MCF 10A (cell line): ENCODE results near the gene CD320. TPM values are rescaled to one million over a fixed set of nuclear protein-coding genes. Genes with fewer than 3 reads are reported as not detected.
"Not testable (repeated sequence)": the region's sequence is repeated elsewhere in the genome, so short reads cannot be mapped to it uniquely, and the experiment has no call there.

Source experiments
- BruUV-seq: library from RNA; stranded (reverse); fragments of 400-500 nt; replicated peaks from 2 replicates; lab custom pipeline; 2021; lab: Mats Ljungman, UMichigan
- CTCF ChIA-PET: fragments of 300-600 bp; sonication (Branson Sonifier 250); formaldehyde crosslinking; extraction: SDS; loops from one replicate; lab custom pipeline; 2021; ENCODE audit warnings: antibody characterized with exemption, inconsistent platforms; lab: Yijun Ruan, JAX
- POLR2A ChIA-PET: fragments of 300-600, 350-650 bp; sonication (Branson Sonifier 250); formaldehyde crosslinking; extraction: SDS; loops from one replicate; lab custom pipeline; 2020; ENCODE audit warnings: antibody characterized with exemption, inconsistent platforms; lab: Yijun Ruan, JAX
- DNase-seq: peaks from one replicate; pipeline ENCODE4 v3.0.0-alpha.2; 2018; ENCODE audit not compliant: unreplicated experiment
- H3K27ac Mint-ChIP-seq: one replicate; pipeline ENCODE4 v1.8.0; 2022; ENCODE audit warnings: mild to moderate bottlenecking, low read depth, mixed read lengths; ENCODE audit not compliant: unreplicated experiment
- H3K27me3 Mint-ChIP-seq: one replicate; pipeline ENCODE4 v1.8.0; 2022; ENCODE audit warnings: mixed read lengths; ENCODE audit not compliant: insufficient read depth, unreplicated experiment
- H3K36me3 Mint-ChIP-seq: one replicate; pipeline ENCODE4 v1.8.0; 2022; ENCODE audit warnings: mild to moderate bottlenecking, moderate library complexity, mixed read lengths; ENCODE audit not compliant: insufficient read depth, unreplicated experiment
- H3K4me1 Mint-ChIP-seq: one replicate; pipeline ENCODE4 v1.8.0; 2022; ENCODE audit warnings: mixed read lengths; ENCODE audit not compliant: insufficient read depth, unreplicated experiment
- H3K4me3 Mint-ChIP-seq: one replicate; pipeline ENCODE4 v1.8.0; 2022; ENCODE audit warnings: mild to moderate bottlenecking, moderate library complexity, mixed read lengths; ENCODE audit not compliant: unreplicated experiment
- H3K9me3 Mint-ChIP-seq: one replicate; pipeline ENCODE4 v1.8.0; 2022; ENCODE audit warnings: mixed read lengths; ENCODE audit not compliant: unreplicated experiment
- CTCF ChIP-seq: fragments of 200-600 bp; IDR thresholded peaks from one replicate; pipeline ENCODE4 v1.8.0; 2022; ENCODE audit warnings: antibody characterized with exemption, mild to moderate bottlenecking; ENCODE audit not compliant: unreplicated experiment
- intact Hi-C: fragments of 100-400 bp; cut with micrococcal nuclease; formaldehyde crosslinking; loops from 2 replicates; pipeline ENCODE4 v1.14.1; 2022
- total RNA-seq: library from RNA; stranded (reverse); gene quantifications from 2 replicates; pipeline ENCODE4 v1.2.3, GENCODE V29; 2022

Gene CD320
- total RNA-seq, 1 experiment from 2014 or later = 68.8 TPM

GRCh38 chr19:8342316-8342683 lies 34.1 kb upstream of the CD320 start:
- Mint-ChIP-seq H3K36me3 (peaks cover 6% of the 10 kb centered on the region), H3K27ac (no peak overlapping the region), H3K27me3 (no peaks in the 10 kb centered on the region), H3K4me1 (no peaks in the 10 kb centered on the region), H3K4me3 (no peak overlapping the region), H3K9me3 (no peaks in the 10 kb centered on the region)
- no peak for DNase-seq
- ChIA-PET CTCF (interaction anchor here (0.6 kb wide), 1 partner anchor 9 kb away, joined by 3 read pairs; no protein-coding TSS in a partner anchor), POLR2A (no interaction called here)
- BruUV-seq = no TSS peak
- intact Hi-C loops = loop anchor here (10.0 kb wide), 1 partner anchor 733 kb away; no protein-coding TSS in a partner anchor
- no peak for TF ChIP-seq CTCF

- DNase-seq, H3K4me1 Mint-ChIP-seq, POLR2A ChIA-PET, H3K27me3 Mint-ChIP-seq, H3K36me3 Mint-ChIP-seq, BruUV-seq, H3K4me3 Mint-ChIP-seq, H3K27ac Mint-ChIP-seq, H3K9me3 Mint-ChIP-seq: not testable (repeated sequence)
- CTCF ChIA-PET = interaction anchor here (1.3 to 2.5 kb wide), 2 partner anchors 11 to 22 kb away, joined by 7 to 13 read pairs; no protein-coding TSS in a partner anchor
- intact Hi-C loops = loop anchor here (10.0 kb wide), 1 partner anchor 733 kb away; no protein-coding TSS in a partner anchor
Observed at GRCh38 chr19:8341504-8341903, 33.3 kb upstream of the CD320 start.

GRCh38 chr19:8340341-8341096 lies 32.4 kb upstream of the CD320 start:
- intact Hi-C loops = loop anchor here (10.0 kb wide), 1 partner anchor 734 kb away; no protein-coding TSS in a partner anchor
- BruUV-seq = no TSS peak
- H3K9me3 Mint-ChIP-seq = no peaks in the 10 kb centered on the region
- H3K4me3 Mint-ChIP-seq = no peak overlapping the region
- DNase-seq = no peak
- TF ChIP-seq CTCF = no peak
- H3K27me3 Mint-ChIP-seq = no peaks in the 10 kb centered on the region
- peaks cover 6% of the 10 kb centered on the region for H3K36me3 Mint-ChIP-seq
- ChIA-PET POLR2A (interaction anchor here (0.6 kb wide), 1 partner anchor 675 kb away, joined by 3 read pairs; no protein-coding TSS in a partner anchor), CTCF (interaction anchor here (0.6 to 2.5 kb wide), 4 partner anchors 12 to 37 kb away, joined by 3 to 13 read pairs (median 5); no protein-coding TSS in a partner anchor)
- H3K4me1 Mint-ChIP-seq = no peaks in the 10 kb centered on the region
- no peak overlapping the region for H3K27ac Mint-ChIP-seq

GRCh38 chr19:8338835-8339234 lies 30.7 kb upstream of the CD320 start:
- H3K36me3 Mint-ChIP-seq = peaks cover 6% of the 10 kb centered on the region
- H3K9me3 Mint-ChIP-seq = no peaks in the 10 kb centered on the region
- H3K4me1 Mint-ChIP-seq = no peaks in the 10 kb centered on the region
- DNase-seq = no peak
- TF ChIP-seq CTCF = no peak
- no peak overlapping the region for H3K27ac Mint-ChIP-seq
- ChIA-PET CTCF (no interaction called here), POLR2A (no interaction called here)
- no peaks in the 10 kb centered on the region for H3K27me3 Mint-ChIP-seq
- no peak overlapping the region for H3K4me3 Mint-ChIP-seq
- intact Hi-C loops = no loop called here
- no TSS peak for BruUV-seq
